SK-N-SH (cell line): ENCODE measurements around the gene MGST2. TPM values are rescaled to one million over a fixed set of nuclear protein-coding genes. Genes with fewer than 3 reads are reported as not detected.

Experiments used
- CTCF ChIA-PET: fragments of 300-600, 350-600 bp; formaldehyde crosslinking; extraction: SDS; loops from one replicate; lab custom pipeline; 2021; lab: Yijun Ruan, JAX
- POLR2A ChIA-PET: fragments of 350-600 bp; sonication (Branson Sonifier 250); formaldehyde crosslinking; extraction: SDS; loops from one replicate; lab custom pipeline; 2020; ENCODE audit warnings: antibody characterized with exemption, inconsistent platforms; lab: Yijun Ruan, JAX
- DNase-seq: peaks from one replicate; pipeline ENCODE4 v3.0.0; 2012
- H2AFZ ChIP-seq: fragments of 200-600 bp; sonication (generic); 2 replicates; pipeline ENCODE4 v1.8.1; 2016; ENCODE audit warnings: antibody characterized with exemption, mild to moderate bottlenecking, low read depth
- H3F3A ChIP-seq: fragments of 200-600 bp; sonication (generic); replicated peaks from 2 replicates; pipeline ENCODE3; 2016; ENCODE audit warnings: antibody characterized with exemption, mild to moderate bottlenecking; ENCODE audit not compliant: insufficient read depth
- H3K27ac ChIP-seq, 2 experiments: fragments of 200-500 bp in 1 of 2; fragments of 200-600 bp in 1 of 2; sonication (Bioruptor generic) in 1 of 2; sonication (generic), shearing (Covaris generic) in 1 of 2; 2 replicates each; pipeline versions ENCODE4 v1.5.1 to v1.6.1; 2014 to 2016; ENCODE audit warnings: low read depth in 2 of 2, inconsistent platforms in 1 of 2, low read length in 1 of 2, mild to moderate bottlenecking in 1 of 2, mixed read lengths in 1 of 2
- H3K27me3 ChIP-seq: fragments of 200-600 bp; sonication (generic), shearing (Covaris generic); 2 replicates; pipeline ENCODE4 v1.6.1; 2016; ENCODE audit warnings: mixed run types; ENCODE audit not compliant: insufficient read depth
- H3K36me3 ChIP-seq, 2 experiments: fragments of 200-500 bp in 1 of 2; fragments of 200-600 bp in 1 of 2; sonication (Bioruptor generic) in 1 of 2; sonication (generic) in 1 of 2; replicated peaks in 1 of 2; 2 replicates each; pipeline versions ENCODE3 to v1.5.1; 2014 to 2016; ENCODE audit warnings: low read length in 1 of 2, mild to moderate bottlenecking in 1 of 2; ENCODE audit not compliant: insufficient read depth in 2 of 2, control insufficient read depth in 1 of 2
- H3K4me1 ChIP-seq, 2 experiments: fragments of 200-500 bp in 1 of 2; fragments of 200-600 bp in 1 of 2; sonication (Bioruptor generic) in 1 of 2; sonication (generic), shearing (Covaris generic) in 1 of 2; 2 replicates each; pipeline versions ENCODE4 v1.5.1 to v1.6.1; 2014 to 2016; ENCODE audit warnings: low read depth in 1 of 2, low read length in 1 of 2, mixed run types in 1 of 2; ENCODE audit not compliant: insufficient read depth in 2 of 2, control insufficient read depth in 1 of 2
- H3K4me2 ChIP-seq: fragments of 200-600 bp; sonication (generic), shearing (Covaris generic); 2 replicates; pipeline ENCODE4 v1.6.1; 2017; ENCODE audit warnings: mixed run types
- H3K4me3 ChIP-seq, 2 experiments: fragments of 200-500 bp in 1 of 2; fragments of 200-600 bp in 1 of 2; sonication (Bioruptor generic) in 1 of 2; sonication (generic), shearing (Covaris generic) in 1 of 2; 2 replicates each; pipeline versions ENCODE4 v1.5.1 to v1.8.1; 2014 to 2016; ENCODE audit warnings: low read depth in 2 of 2, inconsistent platforms in 1 of 2, low read length in 1 of 2, mild to moderate bottlenecking in 1 of 2, mixed read lengths in 1 of 2, moderate library complexity in 1 of 2
- H3K79me2 ChIP-seq: fragments of 200-600 bp; sonication (generic); 2 replicates; pipeline ENCODE4 v1.8.1; 2017; ENCODE audit warnings: mild to moderate bottlenecking; ENCODE audit not compliant: insufficient read depth
- H3K9ac ChIP-seq: fragments of 200-600 bp; sonication (generic); 2 replicates; pipeline ENCODE4 v1.6.1; 2017; ENCODE audit warnings: mixed run types
- H3K9me2 ChIP-seq: fragments of 200-600 bp; sonication (generic); 2 replicates; pipeline ENCODE4 v1.6.1; 2017; ENCODE audit warnings: mixed run types
- H3K9me3 ChIP-seq: fragments of 200-600 bp; sonication (generic); 2 replicates; pipeline ENCODE4 v1.6.1; 2017; ENCODE audit warnings: mixed run types, mild to moderate bottlenecking, moderate library complexity
- H4K20me1 ChIP-seq: fragments of 200-600 bp; sonication (generic); 2 replicates; pipeline ENCODE4 v1.6.1; 2017; ENCODE audit warnings: mild to moderate bottlenecking, mixed run types; ENCODE audit not compliant: insufficient read depth
- CHD2 ChIP-seq: fragments of 150-350 bp; IDR thresholded peaks from 2 replicates; pipeline ENCODE4 v1.6.1; 2018; ENCODE audit warnings: low read length; ENCODE audit not compliant: partially characterized antibody
- CTCF ChIP-seq: fragments of 200-600 bp; sonication (generic); IDR thresholded peaks from 2 replicates; pipeline ENCODE4 v1.6.1; 2017; ENCODE audit warnings: antibody characterized with exemption, mild to moderate bottlenecking, moderate library complexity
- ELF1 ChIP-seq: IDR thresholded peaks from 2 replicates; pipeline ENCODE4 v1.4.0; 2012
- FOSL2 ChIP-seq: IDR thresholded peaks from 2 replicates; pipeline ENCODE4 v1.4.0; 2012; ENCODE audit warnings: low read depth, mild to moderate bottlenecking, moderate library complexity, borderline replicate concordance
- FOXM1 ChIP-seq: IDR thresholded peaks from 2 replicates; pipeline ENCODE4 v1.4.0; 2012; ENCODE audit warnings: low read depth, mild to moderate bottlenecking
- JUND ChIP-seq: IDR thresholded peaks from 2 replicates; pipeline ENCODE4 v1.4.0; 2012
- MXI1 ChIP-seq: IDR thresholded peaks from 2 replicates; pipeline ENCODE4 v1.6.1; 2012; ENCODE audit warnings: mild to moderate bottlenecking, low read depth, low read length, improper control_type of control experiment
- NFIC ChIP-seq: IDR thresholded peaks from 2 replicates; pipeline ENCODE4 v1.4.0; 2012; ENCODE audit warnings: borderline replicate concordance
- RAD21 ChIP-seq: IDR thresholded peaks from 2 replicates; pipeline ENCODE4 v1.6.1; 2012; ENCODE audit warnings: mild to moderate bottlenecking, low read length
- RCOR1 ChIP-seq: fragments of 150-350 bp; IDR thresholded peaks from 2 replicates; pipeline ENCODE4 v1.6.1; 2017; ENCODE audit warnings: antibody characterized with exemption, low read length
- RXRA ChIP-seq: IDR thresholded peaks from 2 replicates; pipeline ENCODE4 v1.4.0; 2012; ENCODE audit warnings: low read depth, mild to moderate bottlenecking, borderline replicate concordance
- TAF1 ChIP-seq: IDR thresholded peaks from 2 replicates; pipeline ENCODE4 v1.6.1; 2012; ENCODE audit warnings: low read depth, mild to moderate bottlenecking, low read length, moderate library complexity, borderline replicate concordance
- TCF12 ChIP-seq: IDR thresholded peaks from 2 replicates; pipeline ENCODE4 v1.4.0; 2012
- TEAD4 ChIP-seq: IDR thresholded peaks from 2 replicates; pipeline ENCODE4 v1.4.0; 2012; ENCODE audit warnings: mild to moderate bottlenecking, borderline replicate concordance; ENCODE audit not compliant: insufficient read depth
- USF1 ChIP-seq: IDR thresholded peaks from 2 replicates; pipeline ENCODE4 v1.4.0; 2012; ENCODE audit warnings: low read depth, borderline replicate concordance
- YY1 ChIP-seq: IDR thresholded peaks from 2 replicates; pipeline ENCODE4 v1.4.0; 2012; ENCODE audit warnings: low read depth, mild to moderate bottlenecking
- WGBS: methylation state at CpG from one replicate; pipeline ENCODE4 v1.1.6; 2017; ENCODE audit warnings: low lambda C conversion rate; 5-methylcytosine and 5-hydroxymethylcytosine counted together
- polyA plus RNA-seq, 3 experiments: library from polyadenylated mRNA; depleted of rRNA; stranded (reverse); fragments of >200 nt; gene quantifications; 2 replicates each; pipeline ENCODE4 v1.2.3, GENCODE V29; 2012
- TF ChIP-seq, protein P1 (sequence below): fragments of 150-350 bp; IDR thresholded peaks from 2 replicates; pipeline ENCODE4 v1.6.1; 2017; ENCODE audit warnings: antibody characterized with exemption, low read length, low read depth, borderline replicate concordance

The MGST2 gene
- polyA plus RNA-seq, 1 of the 3 experiments (the other 2 are of a cell fraction) = 26.5 TPM

DNA sequence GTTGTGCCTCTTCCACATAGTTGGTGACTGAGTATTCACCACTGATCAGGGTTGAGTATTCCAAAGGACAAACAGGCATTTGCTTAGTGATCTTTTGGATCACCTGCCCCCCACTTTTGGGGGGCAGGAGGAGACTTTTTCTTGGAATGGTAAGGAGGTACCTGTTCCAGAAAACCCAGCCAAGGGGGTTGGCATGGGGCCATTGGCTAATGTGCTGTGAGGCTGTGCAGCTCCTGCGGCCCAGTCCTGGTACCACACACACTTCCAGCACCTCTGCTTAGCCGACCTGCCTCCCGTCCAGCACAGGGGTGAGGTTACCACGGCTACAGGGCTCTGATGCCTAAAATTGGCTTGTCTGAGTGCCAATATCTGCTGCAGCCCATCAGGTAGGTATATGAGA, 40.1 kb upstream of the MGST2 start:
- no peaks in the 10 kb centered on the region for H3K9me3 ChIP-seq
- H3K4me2 ChIP-seq = no peak overlapping the region
- H3K27me3 ChIP-seq = no peaks in the 10 kb centered on the region; the same call in 1 of the 2 replicates
- no peak for TF ChIP-seq RCOR1
- TF ChIP-seq MXI1 = no peak
- no peak for TF ChIP-seq TCF12
- TF ChIP-seq FOXM1 = no peak
- TF ChIP-seq RXRA = no peak
- TF ChIP-seq ELF1 = no peak
- TF ChIP-seq CTCF = no peak
- no peak for TF ChIP-seq USF1
- no peak for TF ChIP-seq RAD21
- no peak for TF ChIP-seq TAF1
- no peak for TF ChIP-seq CHD2
- no peak for TF ChIP-seq JUND
- TF ChIP-seq TEAD4 = no peak
- TF ChIP-seq, protein P1, sequence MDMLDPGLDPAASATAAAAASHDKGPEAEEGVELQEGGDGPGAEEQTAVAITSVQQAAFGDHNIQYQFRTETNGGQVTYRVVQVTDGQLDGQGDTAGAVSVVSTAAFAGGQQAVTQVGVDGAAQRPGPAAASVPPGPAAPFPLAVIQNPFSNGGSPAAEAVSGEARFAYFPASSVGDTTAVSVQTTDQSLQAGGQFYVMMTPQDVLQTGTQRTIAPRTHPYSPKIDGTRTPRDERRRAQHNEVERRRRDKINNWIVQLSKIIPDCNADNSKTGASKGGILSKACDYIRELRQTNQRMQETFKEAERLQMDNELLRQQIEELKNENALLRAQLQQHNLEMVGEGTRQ = no peak
- TF ChIP-seq FOSL2 = no peak
- no peak for TF ChIP-seq NFIC
- no peak for TF ChIP-seq YY1
- no peak overlapping the region for H3K9ac ChIP-seq
- ChIA-PET CTCF (interaction anchor here (0.6 to 4.7 kb wide), 8 partner anchors 10 to 705 kb away, joined by 3 to 23 read pairs (median 4); no protein-coding TSS in a partner anchor), POLR2A (no interaction called here)
- H3K9me2 ChIP-seq = no peaks in the 10 kb centered on the region
- no peaks in the 10 kb centered on the region for H3K36me3 ChIP-seq
- DNase-seq = no peak
- no peak overlapping the region for H3K4me3 ChIP-seq
- H4K20me1 ChIP-seq = no peaks in the 10 kb centered on the region
- 75% methylated on average over 4 of the region's 4 CpGs for WGBS
- H3K27ac ChIP-seq = no peak overlapping the region
- no peaks in the 10 kb centered on the region; a peak in 1 of 4 replicates for H3K4me1 ChIP-seq
- H2AFZ ChIP-seq = no peak overlapping the region
- no peaks in the 10 kb centered on the region for H3F3A ChIP-seq
- H3K79me2 ChIP-seq = no peaks in the 10 kb centered on the region
